Activated naive CD4-positive, alpha-beta T cell treated with Interleukin-2 at 50 U/mL for 16 hours (primary cell): ENCODE results near the gene P3H2.

Experiments
- DNase-seq: peaks from one replicate; pipeline ENCODE4 v3.0.0-alpha.2; 2020

Gene P3H2

GRCh38 chr3:190044974-190045373, 75.7 kb downstream of the P3H2 start:
- no peak for DNase-seq

DNA sequence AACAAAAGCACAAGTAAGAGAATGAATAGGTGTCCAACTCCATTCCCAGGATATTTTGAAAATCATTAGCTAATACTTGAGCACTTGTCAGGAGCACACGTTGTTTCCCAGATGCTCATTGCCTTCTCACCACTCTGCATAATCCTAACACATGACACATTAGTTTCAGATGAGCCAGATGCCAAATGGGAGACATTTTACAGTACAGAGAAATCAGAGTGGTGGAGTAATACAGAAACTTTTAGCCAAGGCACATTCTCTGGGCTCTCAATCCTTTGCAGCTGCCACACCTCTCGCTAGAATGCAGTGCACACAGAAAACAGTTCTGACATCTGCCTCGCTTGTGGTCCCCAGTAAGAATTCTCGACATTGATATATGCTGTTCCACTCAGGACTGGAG, 76.6 kb downstream of the P3H2 start:
- DNase-seq, result no peak

DNA sequence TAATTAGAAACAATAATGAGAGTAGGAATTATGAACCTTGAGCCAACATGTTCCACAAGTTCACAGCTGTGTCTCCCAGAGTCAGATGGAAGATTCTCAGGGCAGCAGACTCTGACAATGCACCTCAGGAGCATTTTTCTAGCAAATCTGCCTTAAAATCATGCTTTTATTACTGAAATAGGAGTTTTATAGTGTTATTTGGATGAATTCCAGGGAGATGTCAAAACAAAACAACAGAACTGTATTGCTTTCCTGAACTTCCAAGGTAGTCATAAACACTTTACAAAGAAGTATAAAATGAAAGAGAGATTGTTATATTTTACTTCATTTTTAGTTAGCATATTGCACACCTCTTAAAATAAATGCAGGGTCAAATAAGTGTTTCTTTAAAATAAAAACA, 77.0 kb downstream of the P3H2 start:
- no peak for DNase-seq

DNA sequence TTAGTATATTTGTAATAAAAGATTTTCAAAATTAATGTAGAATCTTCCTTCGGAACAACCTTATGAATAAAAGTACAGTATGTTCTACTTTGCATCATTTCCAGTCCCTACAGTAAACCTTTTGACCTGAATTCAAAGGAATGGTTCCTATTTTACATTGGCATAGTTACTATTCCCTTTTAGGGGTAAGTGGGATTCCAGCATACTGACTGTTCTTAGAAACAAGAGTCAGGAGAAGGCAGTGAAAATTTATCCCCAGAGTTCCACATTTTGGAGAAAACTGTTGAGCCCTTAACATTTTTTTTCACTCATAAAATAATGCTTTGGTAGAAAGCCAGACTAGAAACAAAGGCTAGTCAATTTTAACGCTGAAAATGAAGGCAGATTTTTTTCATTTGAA, 78.1 kb downstream of the P3H2 start:
- no peak for DNase-seq

- DNase-seq, result no peak
Observed at GRCh38 chr3:190041333-190042041, 79.2 kb downstream of the P3H2 start.

- no peak for DNase-seq
Observed at GRCh38 chr3:190040145-190040544, 80.6 kb downstream of the P3H2 start.

DNA sequence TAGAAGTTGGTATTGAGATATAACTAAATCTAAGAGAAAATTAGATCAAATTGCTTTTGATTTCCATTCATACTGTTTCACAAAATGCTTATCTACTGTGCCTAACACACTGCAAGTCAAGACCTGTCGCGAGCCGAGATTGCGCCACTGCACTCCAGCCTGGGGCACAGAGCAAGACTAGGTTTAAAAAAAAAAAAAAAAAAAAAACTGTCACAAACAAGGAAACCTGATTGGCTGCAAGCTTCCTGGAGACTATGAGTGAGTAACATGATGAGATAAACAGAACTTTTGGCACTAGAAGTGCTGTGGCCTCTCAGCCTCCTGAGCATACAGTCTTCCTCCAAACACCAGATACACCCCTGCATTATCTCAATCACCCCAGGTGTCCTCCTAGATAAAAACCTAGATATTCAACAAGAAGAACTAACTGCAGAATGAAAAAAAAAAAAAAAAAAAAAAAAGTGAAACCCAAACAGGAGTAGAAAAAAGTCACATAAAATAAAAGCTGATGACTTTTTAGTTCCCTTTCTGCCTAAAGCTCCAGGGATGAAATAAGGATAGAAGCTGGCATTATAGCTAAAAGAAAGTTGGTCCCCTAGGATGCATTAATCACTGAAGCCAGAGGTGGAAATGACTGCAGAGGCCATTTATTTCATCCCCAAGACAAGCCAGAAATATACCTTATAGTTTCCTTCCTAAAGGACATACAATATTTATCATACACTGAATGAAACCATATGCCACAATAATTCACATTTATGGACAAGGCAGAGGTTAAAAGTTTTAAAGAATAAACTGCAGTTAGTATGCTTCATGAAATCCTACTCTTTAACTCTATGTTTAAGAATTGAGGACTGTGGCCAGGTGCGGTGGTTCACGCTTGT, 82.4 kb downstream of the P3H2 start:
- no peak for DNase-seq

DNA sequence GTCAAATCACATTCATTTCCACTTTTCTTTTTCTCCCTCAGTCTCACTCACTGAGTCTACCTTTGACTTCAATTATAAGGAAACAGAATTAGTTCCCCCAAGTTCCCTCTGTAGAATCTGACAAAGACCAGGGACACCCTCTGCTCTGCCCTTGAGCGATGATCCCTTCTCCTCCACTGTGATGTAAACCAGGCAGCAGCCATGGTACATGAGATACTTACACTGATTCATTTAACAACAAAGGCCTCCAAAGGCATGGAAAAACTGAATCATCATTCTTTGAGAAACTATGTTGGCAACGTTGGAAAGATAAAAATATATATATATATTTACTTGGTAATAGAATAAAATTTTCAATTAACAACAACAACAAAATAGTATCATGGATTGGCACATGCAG, 84.1 kb downstream of the P3H2 start:
- no peak for DNase-seq

- DNase-seq, result no peak
Observed at GRCh38 chr3:190034446-190034845, 86.3 kb downstream of the P3H2 start.

GRCh38 chr3:190032923-190033322, 87.8 kb downstream of the P3H2 start:
- no peak for DNase-seq

GRCh38 chr3:190031887-190032752, 88.6 kb downstream of the P3H2 start:
- DNase-seq, result no peak

DNA sequence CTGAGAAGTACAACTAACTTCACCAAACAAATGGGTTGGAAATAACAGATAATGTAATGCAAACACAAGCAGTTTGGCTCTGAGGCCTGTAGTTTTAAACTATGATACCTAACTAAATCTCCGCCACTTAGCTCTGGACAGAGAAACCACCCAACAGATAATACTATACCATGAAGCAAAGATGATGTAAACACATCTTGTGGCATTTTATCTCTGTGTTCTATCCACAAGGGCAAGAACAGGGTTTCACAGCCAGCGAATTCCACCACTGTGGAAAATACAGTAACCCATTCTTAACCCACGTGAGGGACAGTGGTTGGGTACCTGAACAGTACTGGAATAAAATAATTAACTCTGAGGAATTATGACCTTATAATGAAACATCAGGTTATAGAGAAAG, 93.6 kb downstream of the P3H2 start:
- DNase-seq, result no peak

GRCh38 chr3:190026154-190026553, 94.5 kb downstream of the P3H2 start:
- DNase-seq, result no peak

GRCh38 chr3:190024912-190025311, 95.8 kb downstream of the P3H2 start:
- DNase-seq, result no peak

DNA sequence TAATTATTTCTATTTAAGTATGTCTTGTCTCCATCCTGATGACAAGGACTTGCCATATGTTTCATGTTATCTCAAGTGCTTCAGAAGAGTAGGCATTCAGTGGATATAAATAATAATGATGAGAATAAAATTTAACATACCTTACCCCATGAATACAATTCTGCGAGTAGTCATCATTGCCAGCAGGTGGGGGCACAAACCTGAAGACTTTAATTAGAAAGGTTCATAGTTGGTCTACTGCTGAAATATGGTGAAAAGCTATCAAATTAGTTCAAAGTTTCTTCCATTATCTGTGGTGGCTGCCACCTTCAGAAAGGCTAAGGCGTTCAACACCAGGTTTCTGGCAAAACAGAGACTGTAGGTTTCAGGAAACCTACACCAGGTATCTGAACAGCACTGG, 100.9 kb downstream of the P3H2 start:
- DNase-seq, result no peak

DNA sequence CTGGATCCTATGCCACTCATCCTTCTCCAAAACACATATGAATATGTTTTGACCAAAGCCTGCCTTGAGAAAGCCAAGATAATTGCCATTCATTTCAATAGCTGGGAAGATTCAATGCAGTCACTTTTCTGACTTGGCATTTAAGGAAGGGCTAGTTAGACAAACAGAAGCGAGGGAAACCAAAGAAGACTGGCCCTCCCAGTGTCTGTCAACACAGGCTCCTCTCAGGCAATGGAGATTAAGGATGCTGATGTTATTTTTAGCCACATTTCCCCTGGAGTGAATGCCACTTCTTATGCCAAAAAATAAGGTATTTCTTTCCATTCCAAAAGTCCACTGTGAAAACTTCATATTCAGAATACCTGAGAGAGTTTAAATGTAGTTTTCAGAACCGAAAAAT, 101.7 kb downstream of the P3H2 start:
- no peak for DNase-seq

- DNase-seq, result no peak
Observed at GRCh38 chr3:190018460-190018859, 102.2 kb downstream of the P3H2 start.

DNA sequence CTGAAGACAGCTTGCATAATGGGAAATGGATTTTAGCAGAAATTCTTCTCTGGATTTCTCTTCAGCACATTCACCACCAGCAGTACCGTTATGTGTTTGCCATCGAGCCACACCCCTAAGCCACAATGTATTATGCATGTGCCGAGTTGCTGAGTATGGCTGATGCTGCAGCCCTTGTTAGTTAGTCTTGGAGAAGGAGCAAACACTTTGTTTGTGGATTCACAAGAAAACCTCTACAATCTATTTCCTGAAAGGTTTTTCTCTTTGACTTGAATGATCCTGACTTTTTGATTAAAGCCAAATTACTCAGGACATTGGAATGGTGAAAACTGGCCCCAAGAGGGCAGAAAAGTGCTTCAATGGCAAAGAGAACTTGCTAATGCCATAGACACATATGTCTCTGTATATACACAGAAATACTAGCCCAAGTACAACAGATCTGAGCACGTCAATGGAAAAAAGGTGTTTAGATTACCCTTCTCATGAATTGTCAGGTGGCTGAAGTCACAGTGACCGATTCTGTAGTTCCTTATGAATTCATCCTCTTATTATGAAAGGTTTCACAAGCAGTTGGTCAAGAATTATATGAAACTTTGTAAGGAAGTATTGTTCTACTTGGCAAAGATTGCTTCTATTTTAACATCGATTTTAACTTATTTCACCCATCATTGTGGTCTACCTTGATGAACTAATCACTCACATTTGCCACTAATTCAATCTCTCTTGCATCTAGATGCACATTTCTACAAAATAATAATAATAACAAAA, 103.0 kb downstream of the P3H2 start:
- DNase-seq, result no peak

- no peak for DNase-seq
Observed at GRCh38 chr3:190016966-190017365, 103.7 kb downstream of the P3H2 start.

DNA sequence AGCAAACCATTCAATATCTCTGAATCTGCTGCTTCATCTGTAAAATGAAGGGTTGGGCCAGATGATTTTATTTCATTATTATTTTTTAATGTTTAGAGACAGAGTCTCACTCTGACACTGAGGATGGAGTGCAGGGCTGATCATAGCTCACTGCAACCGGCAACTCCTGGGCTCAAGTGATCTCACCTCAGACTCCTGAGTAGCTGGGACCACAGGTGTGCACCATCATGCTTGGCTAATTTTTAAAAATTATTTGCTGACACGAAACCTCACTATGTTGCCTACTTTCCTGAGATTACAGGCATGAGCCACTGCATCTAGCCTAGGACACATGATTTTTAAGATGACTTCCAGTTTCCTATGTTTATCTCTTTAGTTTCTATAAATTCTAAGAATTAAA, 105.8 kb downstream of the P3H2 start:
- no peak for DNase-seq

- DNase-seq, result no peak
Observed at GRCh38 chr3:190013943-190014924, 106.5 kb downstream of the P3H2 start.
